Ishikawa (cell line): ENCODE measurements around the gene PIGA.

ENCODE experiments used
- EGR1 ChIP-seq: IDR thresholded peaks from 2 replicates; pipeline ENCODE4 v1.6.1; 2012
- EP300 ChIP-seq: IDR thresholded peaks from 2 replicates; pipeline ENCODE4 v1.6.1; 2012; ENCODE audit warnings: borderline replicate concordance
- FOXM1 ChIP-seq: IDR thresholded peaks from 2 replicates; pipeline ENCODE4 v1.6.1; 2012; ENCODE audit warnings: low read depth, borderline replicate concordance
- TAF1 ChIP-seq: IDR thresholded peaks from 2 replicates; pipeline ENCODE4 v1.6.1; 2012; ENCODE audit warnings: low read depth, mild to moderate bottlenecking
- YY1 ChIP-seq: IDR thresholded peaks from 2 replicates; pipeline ENCODE4 v1.6.1; 2012; ENCODE audit warnings: low read depth
- ZBTB7A ChIP-seq: IDR thresholded peaks from 2 replicates; pipeline ENCODE4 v1.6.1; 2012; ENCODE audit warnings: low read depth
- TF ChIP-seq, protein P1 (sequence below): IDR thresholded peaks from 2 replicates; pipeline ENCODE4 v1.6.1; 2012; ENCODE audit warnings: low read depth, mild to moderate bottlenecking

DNA sequence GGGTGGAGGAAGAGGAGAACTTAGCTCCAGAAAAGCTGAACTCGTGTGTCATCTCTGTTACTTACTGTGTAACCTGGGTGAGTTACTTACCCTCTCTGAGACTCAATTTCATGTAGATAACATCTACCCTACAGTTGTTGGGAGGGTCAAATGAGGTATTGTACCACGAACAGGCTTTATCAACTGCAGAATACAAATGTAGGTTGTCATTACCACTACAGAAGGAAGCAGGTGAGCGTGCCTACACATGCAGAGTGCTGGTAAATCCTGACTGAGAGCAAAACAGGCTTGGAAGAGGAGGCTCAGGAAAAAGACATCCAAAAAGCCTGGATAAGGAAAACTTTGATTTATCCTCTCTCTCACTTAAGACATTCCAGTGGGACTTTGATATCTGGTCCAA lies 7.2 kb downstream of the PIGA start:
- TF ChIP-seq, protein P1, sequence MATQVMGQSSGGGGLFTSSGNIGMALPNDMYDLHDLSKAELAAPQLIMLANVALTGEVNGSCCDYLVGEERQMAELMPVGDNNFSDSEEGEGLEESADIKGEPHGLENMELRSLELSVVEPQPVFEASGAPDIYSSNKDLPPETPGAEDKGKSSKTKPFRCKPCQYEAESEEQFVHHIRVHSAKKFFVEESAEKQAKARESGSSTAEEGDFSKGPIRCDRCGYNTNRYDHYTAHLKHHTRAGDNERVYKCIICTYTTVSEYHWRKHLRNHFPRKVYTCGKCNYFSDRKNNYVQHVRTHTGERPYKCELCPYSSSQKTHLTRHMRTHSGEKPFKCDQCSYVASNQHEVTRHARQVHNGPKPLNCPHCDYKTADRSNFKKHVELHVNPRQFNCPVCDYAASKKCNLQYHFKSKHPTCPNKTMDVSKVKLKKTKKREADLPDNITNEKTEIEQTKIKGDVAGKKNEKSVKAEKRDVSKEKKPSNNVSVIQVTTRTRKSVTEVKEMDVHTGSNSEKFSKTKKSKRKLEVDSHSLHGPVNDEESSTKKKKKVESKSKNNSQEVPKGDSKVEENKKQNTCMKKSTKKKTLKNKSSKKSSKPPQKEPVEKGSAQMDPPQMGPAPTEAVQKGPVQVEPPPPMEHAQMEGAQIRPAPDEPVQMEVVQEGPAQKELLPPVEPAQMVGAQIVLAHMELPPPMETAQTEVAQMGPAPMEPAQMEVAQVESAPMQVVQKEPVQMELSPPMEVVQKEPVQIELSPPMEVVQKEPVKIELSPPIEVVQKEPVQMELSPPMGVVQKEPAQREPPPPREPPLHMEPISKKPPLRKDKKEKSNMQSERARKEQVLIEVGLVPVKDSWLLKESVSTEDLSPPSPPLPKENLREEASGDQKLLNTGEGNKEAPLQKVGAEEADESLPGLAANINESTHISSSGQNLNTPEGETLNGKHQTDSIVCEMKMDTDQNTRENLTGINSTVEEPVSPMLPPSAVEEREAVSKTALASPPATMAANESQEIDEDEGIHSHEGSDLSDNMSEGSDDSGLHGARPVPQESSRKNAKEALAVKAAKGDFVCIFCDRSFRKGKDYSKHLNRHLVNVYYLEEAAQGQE: no peak
- no peak for TF ChIP-seq EGR1
- TF ChIP-seq TAF1: no peak
- no peak for TF ChIP-seq EP300
- TF ChIP-seq FOXM1: no peak
- no peak for TF ChIP-seq YY1
- no peak for TF ChIP-seq ZBTB7A
